ENCODE data around the gene TPPP.
A peak's percentile ranks its signal among the peaks of the same experiment; 100 is the strongest.

DNA sequence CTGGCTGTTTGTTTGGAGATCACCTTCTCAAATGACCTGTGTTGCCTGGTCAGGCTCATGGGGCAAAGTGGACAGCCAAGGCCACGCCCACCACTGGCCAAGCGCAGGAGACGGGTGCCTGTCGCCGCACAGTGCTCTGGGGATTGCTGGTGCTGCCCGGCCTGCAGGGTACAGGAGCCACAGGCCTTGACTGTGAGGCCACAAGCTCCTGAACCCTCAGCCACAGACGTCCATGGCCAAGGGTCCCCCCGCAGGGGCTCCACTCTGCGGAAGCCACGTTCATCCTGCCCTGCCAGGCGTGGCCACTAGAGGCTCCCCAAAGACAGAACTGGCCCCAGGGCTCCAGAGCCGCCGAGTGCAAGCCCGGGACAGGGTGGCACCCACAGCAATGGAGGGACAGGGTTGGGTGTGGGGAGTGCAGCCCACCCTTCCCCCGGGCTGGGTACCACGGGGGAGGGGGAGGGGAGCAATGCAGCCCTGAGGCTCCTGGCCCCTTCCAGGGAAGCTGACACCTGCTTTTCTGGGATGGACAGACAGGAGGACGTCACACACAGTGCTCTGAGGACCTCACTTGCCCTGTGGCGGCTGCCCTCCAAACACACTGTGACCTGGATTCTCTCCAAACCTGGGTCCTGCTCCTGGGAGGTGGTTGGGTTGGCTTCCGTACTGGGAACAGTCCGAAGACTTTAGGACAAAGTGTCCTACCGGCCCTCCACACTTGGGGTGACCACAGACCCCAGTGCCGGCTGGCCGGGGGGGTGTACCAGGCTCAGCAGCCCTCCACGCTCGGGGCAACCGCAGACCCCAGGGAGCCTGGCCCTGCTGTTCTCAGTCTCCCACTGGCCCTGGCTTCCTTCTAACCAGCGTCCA, 21.5 kb downstream of the TPPP start:
- TF ChIP-seq, protein P1, sequence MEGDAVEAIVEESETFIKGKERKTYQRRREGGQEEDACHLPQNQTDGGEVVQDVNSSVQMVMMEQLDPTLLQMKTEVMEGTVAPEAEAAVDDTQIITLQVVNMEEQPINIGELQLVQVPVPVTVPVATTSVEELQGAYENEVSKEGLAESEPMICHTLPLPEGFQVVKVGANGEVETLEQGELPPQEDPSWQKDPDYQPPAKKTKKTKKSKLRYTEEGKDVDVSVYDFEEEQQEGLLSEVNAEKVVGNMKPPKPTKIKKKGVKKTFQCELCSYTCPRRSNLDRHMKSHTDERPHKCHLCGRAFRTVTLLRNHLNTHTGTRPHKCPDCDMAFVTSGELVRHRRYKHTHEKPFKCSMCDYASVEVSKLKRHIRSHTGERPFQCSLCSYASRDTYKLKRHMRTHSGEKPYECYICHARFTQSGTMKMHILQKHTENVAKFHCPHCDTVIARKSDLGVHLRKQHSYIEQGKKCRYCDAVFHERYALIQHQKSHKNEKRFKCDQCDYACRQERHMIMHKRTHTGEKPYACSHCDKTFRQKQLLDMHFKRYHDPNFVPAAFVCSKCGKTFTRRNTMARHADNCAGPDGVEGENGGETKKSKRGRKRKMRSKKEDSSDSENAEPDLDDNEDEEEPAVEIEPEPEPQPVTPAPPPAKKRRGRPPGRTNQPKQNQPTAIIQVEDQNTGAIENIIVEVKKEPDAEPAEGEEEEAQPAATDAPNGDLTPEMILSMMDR (IDR thresholded peaks at IDR 0.05 in 4 of 5, conservative IDR thresholded peaks at IDR 0.05 in 1 of 5), result peak; percentile 89 to 98 (median 95)
- TF ChIP-seq POLR2A (IDR thresholded peaks at IDR 0.05), result no peak

Data from gastrocnemius medialis (tissue), 4 donors.